Large intestine (tissue), 3 donors: ENCODE data around the gene DDX23. TPM values are rescaled to one million over a fixed set of nuclear protein-coding genes. Genes with fewer than 3 reads are reported as not detected.

Experiments used
- DNase-seq, 2 donors: peaks; one replicate each; pipeline versions ENCODE4 v3.0.0 to v3.0.0-alpha.2; 2013
- H3K27ac ChIP-seq: one replicate; pipeline ENCODE4 v1.5.1; 2013; ENCODE audit warnings: low read length
- H3K27me3 ChIP-seq: 2 replicates; pipeline ENCODE4 v1.6.1; 2013; ENCODE audit warnings: low read length; ENCODE audit not compliant: control insufficient read depth, insufficient read depth
- H3K36me3 ChIP-seq: 2 replicates; pipeline ENCODE4 v1.6.1; 2013; ENCODE audit warnings: low read length; ENCODE audit not compliant: control insufficient read depth, insufficient read depth
- H3K4me1 ChIP-seq: one replicate; pipeline ENCODE4 v1.6.1; 2013; ENCODE audit warnings: low read length; ENCODE audit not compliant: control insufficient read depth, insufficient read depth
- H3K4me3 ChIP-seq: one replicate; pipeline ENCODE4 v1.5.1; 2013; ENCODE audit warnings: low read length
- H3K9me3 ChIP-seq: one replicate; pipeline ENCODE4 v1.6.1; 2013; ENCODE audit warnings: mild to moderate bottlenecking, low read depth, low read length, moderate library complexity; ENCODE audit not compliant: control insufficient read depth
- WGBS: methylation state at CpG from one replicate; pipeline ENCODE4 v1.1.5; 2013; ENCODE audit warnings: low lambda C conversion rate; ENCODE audit not compliant: insufficient coverage; 5-methylcytosine and 5-hydroxymethylcytosine counted together
- polyA plus RNA-seq: library from polyadenylated mRNA; unstranded; fragments of 120-200 nt; gene quantifications from one replicate; pipeline ENCODE4 v1.2.1, GENCODE V29; 2013

The DDX23 gene
- polyA plus RNA-seq, 1 donor = 90.9 TPM

DNA sequence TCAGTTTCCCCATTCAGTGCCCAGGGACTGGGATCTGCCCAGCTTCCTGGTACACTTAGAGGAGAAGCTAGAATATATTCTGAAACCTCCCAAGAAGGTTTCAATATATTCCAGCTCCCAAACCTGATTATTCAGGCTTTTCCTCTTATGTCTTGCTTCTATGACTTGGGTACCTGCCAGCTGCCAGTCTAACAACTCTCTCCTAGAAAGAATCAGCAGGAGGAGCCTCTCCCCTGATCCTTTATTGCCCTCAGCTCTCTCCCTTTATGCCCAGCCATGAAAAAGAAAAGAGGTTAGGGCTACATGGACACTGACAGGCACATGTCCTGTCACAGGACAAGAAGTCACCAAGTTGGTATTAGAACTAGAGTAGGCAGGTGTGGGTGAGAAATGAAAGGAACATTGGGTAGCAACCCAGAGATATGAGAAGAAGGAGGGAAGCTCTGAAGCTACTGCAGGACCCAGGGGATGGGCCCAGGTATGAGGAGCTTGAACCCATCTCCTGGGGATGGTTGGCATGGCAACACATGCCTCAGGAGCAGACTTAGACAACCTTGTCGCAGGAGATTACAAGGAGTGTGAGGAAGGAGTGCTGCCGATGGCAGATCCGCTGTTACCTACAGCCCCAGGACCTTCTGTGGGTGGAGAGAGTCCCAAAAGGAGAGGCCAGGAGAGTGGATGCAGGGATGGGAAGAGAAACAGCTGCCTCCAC, 35.7 kb downstream of the DDX23 start:
- no CpG with 5 or more reads among the region's 3 CpGs for WGBS
- H3K27ac ChIP-seq = peak overlapping the region; percentile 9
- H3K4me3 ChIP-seq = peak overlapping the region; percentile 79
- H3K4me1 ChIP-seq = peaks cover 35% of the 10 kb centered on the region
- H3K27me3 ChIP-seq = peaks cover 6% of the 10 kb centered on the region
- no peaks in the 10 kb centered on the region for H3K36me3 ChIP-seq
- no peaks in the 10 kb centered on the region for H3K9me3 ChIP-seq
- no peak for DNase-seq

DNA sequence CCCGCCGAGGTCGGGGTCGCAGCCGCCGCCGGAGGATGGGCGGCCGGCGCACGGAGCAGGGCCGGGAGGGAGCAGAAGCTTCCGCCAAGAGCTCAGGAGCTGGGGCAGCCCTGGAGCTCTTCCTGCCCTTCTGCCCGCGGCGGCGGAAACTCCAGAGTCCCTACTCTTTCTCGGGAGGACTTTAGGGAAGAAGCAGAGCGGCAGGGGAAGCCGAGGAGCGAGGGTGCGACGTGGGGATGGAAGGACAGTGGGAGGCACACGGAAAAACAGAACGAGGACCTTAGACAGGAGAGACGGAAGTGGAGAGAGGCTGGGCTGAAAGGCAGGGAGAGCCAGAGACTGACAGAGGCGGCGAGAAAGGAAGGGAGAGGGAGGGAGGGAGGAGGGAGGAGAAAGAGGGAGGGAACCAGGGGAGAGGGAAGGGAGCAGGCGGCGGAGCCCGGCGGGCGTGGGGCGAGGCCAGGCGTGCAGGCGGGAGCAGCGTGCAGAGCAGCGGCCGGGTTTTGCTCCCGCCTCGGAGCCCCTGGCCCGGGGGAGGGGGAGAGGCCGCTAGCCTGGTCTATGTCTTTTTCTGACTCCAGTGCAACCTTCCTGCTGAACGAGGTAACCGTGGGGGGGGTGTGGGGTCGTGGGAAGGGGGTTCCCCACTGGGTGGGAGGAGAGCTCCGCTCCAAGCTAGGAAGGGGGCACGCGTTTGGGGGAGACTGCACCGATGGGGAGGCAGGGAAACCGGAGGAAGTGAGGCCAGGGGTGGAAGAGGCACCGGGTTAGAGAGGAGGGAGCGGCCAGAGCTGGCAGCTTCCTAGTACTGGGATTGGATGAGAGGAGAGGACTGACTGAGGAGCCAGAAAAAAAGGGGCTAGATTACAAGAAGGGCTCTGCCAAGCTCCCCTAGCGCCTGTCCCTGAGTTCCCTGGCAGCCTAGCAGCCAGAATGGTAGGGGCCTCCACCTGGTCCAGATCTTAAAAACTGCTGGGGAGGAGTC, 36.5 kb downstream of the DDX23 start:
- H3K27me3 ChIP-seq = peaks cover 6% of the 10 kb centered on the region
- H3K4me3 ChIP-seq = peak overlapping the region; percentile 79
- 0% methylated on average over 3 of the region's 54 CpGs for WGBS
- DNase-seq = peak; percentile 84 to 93
- no peaks in the 10 kb centered on the region for H3K36me3 ChIP-seq
- H3K4me1 ChIP-seq = peaks cover 44% of the 10 kb centered on the region
- peak overlapping the region; percentile 94 for H3K27ac ChIP-seq
- H3K9me3 ChIP-seq = no peaks in the 10 kb centered on the region

DNA sequence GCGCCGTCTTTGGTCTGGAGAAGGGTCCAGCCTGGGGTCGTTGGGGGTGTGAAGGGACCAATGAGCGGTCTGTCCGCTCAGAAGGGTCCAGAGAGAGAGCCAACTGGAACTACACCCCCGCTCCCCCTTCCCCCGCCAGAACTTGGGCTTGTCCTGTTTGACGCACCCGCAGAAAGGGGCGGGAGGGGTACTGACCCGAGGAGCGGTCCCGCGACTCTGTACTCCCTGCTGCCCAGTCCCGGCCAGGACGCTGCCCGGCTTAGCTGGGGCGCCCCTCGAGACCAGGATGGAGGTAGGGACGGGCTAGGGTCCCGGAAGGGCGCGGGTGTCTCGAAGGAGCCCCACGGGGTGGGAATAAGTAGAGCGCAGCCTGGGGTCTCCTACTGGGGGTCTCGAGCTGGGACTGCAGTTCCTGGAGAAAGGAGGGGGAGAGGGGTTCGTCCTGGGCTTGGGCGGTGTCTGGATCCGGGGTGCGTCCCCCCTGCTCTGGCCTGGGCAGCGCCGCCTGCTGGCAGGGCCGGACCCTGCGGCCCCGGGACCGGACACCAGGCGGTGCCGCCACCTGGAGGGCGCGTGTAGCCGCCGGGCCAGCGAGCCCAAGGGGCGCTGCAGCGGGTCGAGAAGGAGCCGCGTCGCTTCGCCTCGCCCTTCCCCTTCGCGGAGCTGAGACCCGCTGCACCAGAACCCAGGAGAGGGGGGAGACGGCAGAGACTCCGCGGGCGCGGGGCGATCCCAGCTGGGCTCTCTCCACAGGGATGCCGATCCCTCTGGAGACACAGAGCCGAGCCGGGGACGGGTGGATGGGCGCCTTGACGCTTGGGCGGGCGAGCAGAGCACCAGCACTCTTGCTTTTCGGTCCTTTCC, 37.5 kb downstream of the DDX23 start:
- Histone ChIP-seq H3K4me3 (peak overlapping the region; percentile 79), H3K27ac (peak overlapping the region; percentile 94), H3K9me3 (no peaks in the 10 kb centered on the region), H3K36me3 (no peaks in the 10 kb centered on the region), H3K4me1 (peaks cover 47% of the 10 kb centered on the region), H3K27me3 (peaks cover 6% of the 10 kb centered on the region)
- WGBS = no CpG with 5 or more reads among the region's 70 CpGs
- DNase-seq = peak; percentile 81 to 87

DNA sequence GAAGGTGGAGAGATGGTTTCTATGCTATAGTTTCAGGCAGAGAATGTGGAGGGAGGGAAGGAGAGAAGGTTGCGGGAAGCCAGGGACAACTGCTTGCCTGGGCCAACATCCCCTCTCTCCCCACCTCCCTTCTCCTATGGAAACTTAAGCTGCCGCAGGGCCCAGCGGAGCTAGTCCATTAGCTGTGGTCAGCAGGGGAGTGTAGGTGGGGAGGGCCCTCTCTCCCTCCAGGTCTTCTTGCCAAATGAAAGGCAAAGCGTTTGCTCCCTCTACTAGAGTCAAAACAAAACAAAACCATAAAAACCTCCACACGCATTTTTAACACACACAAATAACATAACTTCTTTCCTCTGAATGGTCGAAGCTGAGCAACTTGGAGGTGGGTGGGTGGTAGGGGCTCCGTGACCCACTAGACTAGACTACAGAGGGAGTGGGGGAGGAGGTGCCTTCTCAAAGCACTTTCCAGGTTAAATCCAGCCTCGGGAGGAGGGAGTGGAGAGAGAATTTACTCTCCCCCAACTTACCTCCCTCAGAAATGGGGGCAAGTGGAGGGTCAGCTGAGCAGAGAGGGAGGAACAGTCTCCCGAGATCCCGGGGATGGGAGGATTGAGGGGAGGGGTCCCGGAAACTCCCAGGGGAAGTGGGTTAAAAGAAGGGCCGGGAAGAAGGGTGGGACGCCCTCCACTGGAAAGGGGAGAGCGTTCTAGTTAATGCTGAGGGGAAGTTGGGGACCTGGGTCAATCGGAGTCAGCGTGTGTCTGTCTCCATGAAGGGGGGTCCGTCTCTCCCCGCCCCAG, 38.3 kb downstream of the DDX23 start:
- WGBS = 0% methylated on average over 1 of the region's 18 CpGs
- H3K27me3 ChIP-seq = peaks cover 4% of the 10 kb centered on the region
- no peaks in the 10 kb centered on the region for H3K36me3 ChIP-seq
- no peak for DNase-seq
- H3K4me3 ChIP-seq = peak overlapping the region; percentile 79
- peaks cover 43% of the 10 kb centered on the region for H3K4me1 ChIP-seq
- H3K27ac ChIP-seq = no peak overlapping the region
- H3K9me3 ChIP-seq = no peaks in the 10 kb centered on the region

DNA sequence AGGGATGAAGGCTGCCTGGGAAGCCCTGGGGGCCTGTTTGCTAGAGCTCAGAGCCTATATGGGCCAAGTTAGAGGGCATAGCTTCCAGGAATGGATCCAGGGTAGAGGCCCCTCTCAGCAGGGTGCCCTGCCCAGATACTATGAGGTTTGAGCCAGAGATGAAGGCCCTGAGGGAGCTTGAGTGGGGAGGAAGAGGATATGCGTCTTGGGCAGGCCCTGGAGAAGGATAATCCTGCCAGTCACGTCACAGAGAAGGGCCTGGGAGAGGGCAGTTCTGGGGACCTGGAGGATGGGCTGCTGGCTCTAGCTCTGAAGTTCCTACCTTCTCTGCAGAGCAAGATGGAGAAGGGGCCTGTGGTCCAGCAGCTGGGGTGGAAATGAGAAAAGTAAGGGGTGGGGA, 39.6 kb downstream of the DDX23 start:
- Histone ChIP-seq H3K4me1 (peaks cover 38% of the 10 kb centered on the region), H3K4me3 (no peak overlapping the region), H3K36me3 (no peaks in the 10 kb centered on the region), H3K27me3 (peaks cover 3% of the 10 kb centered on the region), H3K9me3 (no peaks in the 10 kb centered on the region), H3K27ac (no peak overlapping the region)
- no peak for DNase-seq
- no CpG with 5 or more reads among the region's 2 CpGs for WGBS

DNA sequence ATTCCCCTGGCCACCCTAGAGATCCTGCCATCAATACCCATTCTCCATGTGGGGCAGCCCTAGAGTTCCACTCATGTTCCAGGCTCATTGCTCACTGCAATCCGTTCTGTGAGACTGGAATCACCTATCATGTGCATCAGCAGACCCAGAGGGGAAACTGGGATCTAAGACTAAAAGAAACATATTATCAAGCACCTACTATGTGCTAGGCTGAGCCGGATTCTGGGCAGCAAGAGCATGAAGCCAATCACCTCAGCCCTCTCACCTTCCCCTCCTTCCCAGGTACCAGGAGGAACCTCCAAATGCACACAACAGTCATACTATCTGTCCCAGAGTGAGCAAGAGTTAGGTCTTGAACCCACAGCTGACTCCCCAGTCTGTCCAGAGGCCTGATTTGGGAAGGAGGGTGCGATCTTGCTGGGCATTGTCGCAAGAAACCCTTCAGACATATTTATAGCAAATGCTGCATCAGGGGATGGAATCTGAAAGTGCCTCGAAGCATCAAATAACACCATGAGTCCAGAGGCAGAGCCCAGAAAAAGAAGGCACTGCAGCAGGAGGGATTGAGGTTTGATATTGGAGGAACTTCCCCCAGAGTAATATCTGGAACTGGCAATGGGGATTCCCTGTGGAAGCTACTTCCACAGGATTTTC, 40.4 kb downstream of the DDX23 start:
- Histone ChIP-seq H3K4me3 (no peak overlapping the region), H3K27me3 (no peaks in the 10 kb centered on the region), H3K27ac (peak overlapping the region; percentile 29), H3K4me1 (peaks cover 36% of the 10 kb centered on the region), H3K9me3 (no peaks in the 10 kb centered on the region), H3K36me3 (no peaks in the 10 kb centered on the region)
- no peak for DNase-seq
- WGBS = no CpG with 5 or more reads among the region's 5 CpGs

DNA sequence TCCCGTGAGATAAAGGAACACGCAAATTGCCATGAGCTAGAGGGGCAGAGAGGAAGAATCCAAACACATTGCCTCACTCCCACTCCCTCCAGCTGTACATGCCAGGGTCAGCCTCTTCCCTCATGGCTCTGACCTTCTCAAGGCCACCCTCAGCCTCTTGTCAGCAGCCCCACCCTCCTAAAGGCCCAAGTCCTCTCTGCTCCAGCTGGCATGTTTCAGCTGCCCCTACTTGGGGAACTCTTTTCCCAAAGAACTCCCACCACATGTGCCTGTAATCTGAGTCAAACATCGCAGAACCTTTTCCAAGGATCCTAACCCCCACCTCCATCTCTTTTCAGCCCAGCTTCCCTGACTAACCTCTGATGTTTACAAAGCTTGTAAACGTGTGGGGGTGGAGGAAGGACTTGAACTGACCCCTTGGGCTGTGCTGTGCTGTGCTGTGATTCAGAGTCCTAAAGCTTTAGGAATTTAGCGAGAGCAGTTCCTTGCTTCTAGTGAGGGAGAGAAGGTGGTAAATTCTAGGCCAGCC, 41.0 kb downstream of the DDX23 start:
- peaks cover 30% of the 10 kb centered on the region for H3K4me1 ChIP-seq
- no peaks in the 10 kb centered on the region for H3K27me3 ChIP-seq
- peak overlapping the region; percentile 29 for H3K27ac ChIP-seq
- H3K36me3 ChIP-seq = no peaks in the 10 kb centered on the region
- no CpG with 5 or more reads among the region's 5 CpGs for WGBS
- DNase-seq = peak in 1 of 2 donors; percentile 70
- no peak overlapping the region for H3K4me3 ChIP-seq
- no peaks in the 10 kb centered on the region for H3K9me3 ChIP-seq

GRCh38 chr12:48807981-48808380, 44.0 kb downstream of the DDX23 start:
- no CpG with 5 or more reads among the region's 3 CpGs for WGBS

DNA sequence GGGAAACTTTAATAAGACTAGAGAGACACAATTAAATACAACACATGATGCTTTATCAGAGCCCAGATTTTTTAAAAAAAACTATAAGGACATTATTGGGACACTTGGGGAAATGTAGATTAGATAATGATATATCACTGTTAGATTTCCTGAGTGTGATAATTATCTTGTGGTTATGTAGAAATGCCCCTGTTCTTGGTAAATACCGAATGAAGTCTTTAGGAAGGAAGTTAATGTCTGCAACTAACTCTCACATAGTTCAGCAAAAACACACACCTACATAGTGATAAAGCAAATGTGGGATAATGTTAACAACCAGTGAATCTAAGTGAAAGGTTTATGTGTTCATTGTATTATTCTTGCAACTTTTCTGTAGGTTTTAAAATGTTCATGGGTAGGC, 48.3 kb downstream of the DDX23 start:
- WGBS = no CpG with 5 or more reads among the region's 1 CpG

More at GRCh38 chr12:48807981-48808380, 44.0 kb downstream of the DDX23 start:
- no peak overlapping the region for H3K4me3 ChIP-seq
- H3K27ac ChIP-seq = no peak overlapping the region
- H3K27me3 ChIP-seq = no peaks in the 10 kb centered on the region
- DNase-seq = no peak
- no peaks in the 10 kb centered on the region for H3K36me3 ChIP-seq
- H3K9me3 ChIP-seq = no peaks in the 10 kb centered on the region
- peaks cover 18% of the 10 kb centered on the region for H3K4me1 ChIP-seq

More for the DNA sequence above, 48.3 kb downstream of the DDX23 start:
- Histone ChIP-seq H3K36me3 (no peaks in the 10 kb centered on the region), H3K4me1 (no peaks in the 10 kb centered on the region), H3K27me3 (no peaks in the 10 kb centered on the region), H3K4me3 (no peak overlapping the region), H3K27ac (no peak overlapping the region), H3K9me3 (no peaks in the 10 kb centered on the region)
- no peak for DNase-seq
